HUES6 (cell line): ENCODE results near the gene TBC1D24.

Source experiments
- H3K27ac ChIP-seq: 2 replicates; pipeline ENCODE4 v1.7.0; 2013; ENCODE audit warnings: low read depth, mild to moderate bottlenecking, low read length, inconsistent platforms
- H3K27me3 ChIP-seq: 2 replicates; pipeline ENCODE4 v1.6.1; 2013; ENCODE audit warnings: low read length; ENCODE audit not compliant: control insufficient read depth, insufficient read depth
- H3K36me3 ChIP-seq: 2 replicates; pipeline ENCODE4 v1.6.1; 2013; ENCODE audit warnings: low read length; ENCODE audit not compliant: control insufficient read depth, insufficient read depth
- H3K4me1 ChIP-seq: 2 replicates; pipeline ENCODE4 v1.6.1; 2013; ENCODE audit warnings: low read length; ENCODE audit not compliant: control insufficient read depth, insufficient read depth
- H3K4me3 ChIP-seq: 2 replicates; pipeline ENCODE4 v1.5.1; 2013; ENCODE audit warnings: low read depth, low read length
- H3K9ac ChIP-seq: one replicate; pipeline ENCODE4 v1.6.1; 2013; ENCODE audit warnings: mild to moderate bottlenecking, low read length
- H3K9me3 ChIP-seq: 2 replicates; pipeline ENCODE4 v1.6.1; 2013; ENCODE audit warnings: low read depth, low read length; ENCODE audit not compliant: control insufficient read depth, insufficient read depth

Gene TBC1D24

DNA sequence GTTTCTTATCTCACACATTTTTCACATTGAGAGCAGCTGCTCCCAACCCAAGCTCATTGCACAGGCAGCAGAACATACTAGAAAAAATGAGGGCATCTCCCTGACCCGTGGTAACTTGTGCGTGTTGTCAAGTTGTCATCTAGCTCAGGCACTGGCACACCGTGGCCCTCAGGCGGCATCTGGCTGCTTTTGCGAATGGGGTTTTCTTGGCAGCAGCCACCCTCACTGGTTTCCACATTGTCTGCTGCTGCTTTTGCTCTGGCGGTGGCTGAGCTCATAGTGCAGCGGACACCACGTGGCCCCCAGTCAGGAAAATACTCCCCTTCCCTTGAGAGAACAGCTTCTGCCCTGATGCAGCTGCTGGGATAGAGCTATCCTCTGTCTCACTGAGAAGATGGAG lies 24.4 kb upstream of the TBC1D24 start:
- no peaks in the 10 kb centered on the region for H3K27me3 ChIP-seq
- H3K4me1 ChIP-seq, result no peaks in the 10 kb centered on the region
- no peak overlapping the region for H3K27ac ChIP-seq
- H3K36me3 ChIP-seq, result peaks cover 90% of the 10 kb centered on the region
- no peak overlapping the region for H3K9ac ChIP-seq
- H3K9me3 ChIP-seq, result no peaks in the 10 kb centered on the region
- H3K4me3 ChIP-seq, result no peak overlapping the region

DNA sequence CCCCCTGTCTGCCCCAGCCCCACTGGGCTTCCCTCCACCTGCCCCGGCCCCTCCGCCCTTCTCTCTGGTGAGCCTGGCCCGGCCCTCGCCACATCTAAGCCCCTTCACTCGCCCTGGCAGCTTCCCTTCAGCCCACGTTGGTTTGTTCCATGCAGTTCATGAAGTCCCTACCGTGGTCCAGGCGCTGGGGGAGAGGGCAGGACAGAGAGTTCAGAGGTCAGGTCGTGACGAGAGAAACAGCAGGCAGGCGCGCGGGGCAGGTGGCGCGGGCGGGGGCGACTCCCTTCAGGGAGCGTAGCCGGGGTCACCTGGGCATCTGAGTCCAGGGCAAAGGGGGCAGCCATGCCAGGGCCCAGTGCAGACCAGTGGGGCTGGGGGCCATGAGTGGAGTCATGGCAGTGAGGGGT lies 23.9 kb upstream of the TBC1D24 start:
- H3K36me3 ChIP-seq, result peaks cover 92% of the 10 kb centered on the region
- H3K4me1 ChIP-seq, result no peaks in the 10 kb centered on the region
- no peaks in the 10 kb centered on the region for H3K27me3 ChIP-seq
- no peaks in the 10 kb centered on the region for H3K9me3 ChIP-seq
- H3K9ac ChIP-seq, result no peak overlapping the region
- H3K27ac ChIP-seq, result no peak overlapping the region
- no peak overlapping the region for H3K4me3 ChIP-seq

DNA sequence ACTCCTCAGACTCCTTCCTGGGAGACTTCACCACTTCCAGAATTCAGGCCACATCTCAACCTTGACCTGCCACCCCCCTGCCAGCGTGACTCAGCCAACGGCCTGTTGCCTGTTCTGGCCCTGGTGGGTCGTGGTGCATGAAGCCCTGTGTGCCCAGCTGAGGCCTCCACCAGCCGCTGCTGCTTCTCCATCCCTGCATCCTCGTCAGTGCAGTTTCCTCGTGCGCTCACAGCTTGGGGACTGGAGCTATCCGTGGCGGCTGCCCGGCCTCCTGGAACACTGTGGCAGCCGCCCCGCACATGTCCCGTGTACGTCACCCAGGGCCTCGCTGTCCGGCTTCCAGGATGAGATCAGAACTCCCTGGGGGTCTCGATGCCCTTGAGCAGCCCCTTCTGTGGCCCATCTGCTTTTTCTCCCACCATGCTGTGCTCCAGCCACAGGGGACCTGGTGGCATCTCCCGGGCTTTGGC lies 23.0 kb upstream of the TBC1D24 start:
- Histone ChIP-seq H3K27ac (no peak overlapping the region), H3K4me1 (no peaks in the 10 kb centered on the region), H3K9me3 (no peaks in the 10 kb centered on the region), H3K27me3 (no peaks in the 10 kb centered on the region), H3K4me3 (no peak overlapping the region), H3K9ac (no peak overlapping the region), H3K36me3 (peaks cover 92% of the 10 kb centered on the region)

DNA sequence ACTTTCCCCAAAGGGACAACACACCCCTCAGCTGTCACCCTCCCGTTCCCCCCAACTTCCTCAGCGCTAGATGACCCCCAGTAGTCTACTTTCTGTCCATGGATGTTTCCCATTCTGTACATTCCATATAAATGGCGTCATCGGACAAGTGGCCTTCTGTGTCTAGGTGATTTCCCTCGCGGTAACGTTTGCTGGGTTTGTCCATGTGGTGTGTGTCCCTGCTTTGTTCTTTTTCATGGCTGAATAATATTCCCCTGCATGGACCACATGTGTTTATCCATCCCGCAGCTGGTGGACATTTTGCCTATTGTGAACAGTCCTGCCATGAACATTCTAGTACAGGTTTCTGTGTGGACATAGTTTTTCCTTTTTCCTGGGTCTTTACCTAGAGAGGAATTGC lies 22.3 kb upstream of the TBC1D24 start:
- Histone ChIP-seq H3K4me3 (no peak overlapping the region), H3K9ac (no peak overlapping the region), H3K36me3 (peaks cover 94% of the 10 kb centered on the region), H3K4me1 (no peaks in the 10 kb centered on the region), H3K9me3 (no peaks in the 10 kb centered on the region), H3K27ac (no peak overlapping the region), H3K27me3 (no peaks in the 10 kb centered on the region)

DNA sequence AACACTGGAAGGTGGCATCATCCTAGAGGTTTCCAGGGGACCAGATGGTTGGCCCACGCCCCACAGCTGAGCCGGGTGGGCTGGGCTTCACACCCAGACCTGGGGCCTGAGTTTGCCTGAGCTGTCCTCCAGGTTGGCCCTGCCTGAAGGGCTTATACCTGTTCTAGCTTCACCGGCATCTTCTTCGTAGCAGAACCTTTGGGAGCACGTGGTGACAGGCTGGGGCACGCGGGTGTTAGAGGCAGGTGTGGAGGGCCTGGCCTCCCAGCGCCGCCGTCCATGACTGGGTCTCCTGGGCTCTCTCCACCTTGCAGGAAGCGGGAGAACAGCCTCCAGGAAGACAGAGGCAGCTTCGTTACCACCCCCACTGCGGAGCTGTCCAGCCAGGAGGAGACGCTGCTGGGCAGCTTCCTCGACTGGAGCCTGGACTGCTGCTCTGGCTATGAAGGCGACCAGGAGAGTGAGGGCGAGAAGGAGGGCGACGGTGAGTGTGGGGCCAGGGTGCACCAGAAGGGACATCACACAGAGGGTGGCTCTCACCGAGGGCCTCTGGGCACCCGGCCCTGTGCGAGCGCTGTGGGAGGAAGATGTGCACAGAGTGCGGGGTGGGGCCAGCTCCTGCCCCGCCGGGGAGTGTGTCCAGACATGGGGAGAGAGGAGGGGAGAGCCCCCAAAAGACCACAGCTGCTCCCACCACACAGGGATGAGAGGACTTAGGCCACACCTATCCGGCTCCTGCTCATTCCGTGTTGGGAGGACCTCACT lies 19.7 kb upstream of the TBC1D24 start:
- Histone ChIP-seq H3K9ac (no peak overlapping the region), H3K27me3 (no peaks in the 10 kb centered on the region), H3K27ac (no peak overlapping the region), H3K4me3 (no peak overlapping the region), H3K36me3 (peaks cover 72% of the 10 kb centered on the region), H3K4me1 (peaks cover 11% of the 10 kb centered on the region; the same call in 1 of the 2 replicates), H3K9me3 (no peaks in the 10 kb centered on the region)

DNA sequence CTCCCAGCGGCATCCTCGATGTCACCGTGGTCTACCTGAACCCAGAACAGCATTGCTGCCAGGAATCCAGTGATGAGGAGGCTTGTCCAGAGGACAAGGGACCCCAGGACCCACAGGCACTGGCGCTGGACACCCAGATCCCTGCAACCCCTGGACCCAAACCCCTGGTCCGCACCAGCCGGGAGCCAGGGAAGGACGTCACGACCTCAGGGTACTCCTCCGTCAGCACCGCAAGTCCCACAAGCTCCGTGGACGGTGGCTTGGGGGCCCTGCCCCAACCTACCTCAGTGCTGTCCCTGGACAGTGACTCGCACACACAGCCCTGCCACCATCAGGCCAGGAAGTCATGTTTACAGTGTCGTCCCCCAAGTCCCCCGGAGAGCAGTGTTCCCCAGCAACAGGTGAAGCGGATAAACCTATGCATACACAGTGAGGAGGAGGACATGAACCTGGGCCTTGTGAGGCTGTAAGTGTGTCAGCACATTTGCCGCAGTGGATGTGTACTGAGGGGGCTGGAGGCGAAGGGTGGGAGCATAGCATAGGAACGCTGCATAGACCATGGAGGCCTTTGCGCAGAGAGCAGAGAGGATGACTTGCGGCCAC lies 18.3 kb upstream of the TBC1D24 start:
- no peak overlapping the region for H3K4me3 ChIP-seq
- no peaks in the 10 kb centered on the region for H3K9me3 ChIP-seq
- no peaks in the 10 kb centered on the region for H3K27me3 ChIP-seq
- H3K9ac ChIP-seq, result no peak overlapping the region
- peaks cover 69% of the 10 kb centered on the region for H3K36me3 ChIP-seq
- peaks cover 18% of the 10 kb centered on the region for H3K4me1 ChIP-seq
- H3K27ac ChIP-seq, result no peak overlapping the region

DNA sequence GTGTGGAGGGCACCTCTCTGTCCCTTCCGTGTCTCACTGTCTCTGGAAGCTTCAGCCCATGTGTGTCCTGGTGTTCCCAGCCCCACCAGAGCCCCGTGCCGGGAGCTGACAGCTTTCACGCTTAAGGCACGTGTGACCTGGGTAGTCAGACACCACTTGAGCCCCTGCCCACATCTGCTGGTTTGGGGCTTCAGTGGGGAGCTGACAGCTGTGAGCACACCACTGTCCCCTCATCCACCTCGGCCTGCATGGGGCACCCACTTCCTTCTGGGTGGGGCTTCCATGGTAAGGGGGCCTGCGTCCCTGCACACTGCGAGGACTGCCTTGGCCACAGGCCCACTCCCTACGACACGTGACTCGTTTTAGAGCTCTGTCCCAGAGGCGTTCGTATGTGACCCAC lies 17.7 kb upstream of the TBC1D24 start:
- Histone ChIP-seq H3K27ac (no peak overlapping the region), H3K36me3 (peaks cover 69% of the 10 kb centered on the region)

DNA sequence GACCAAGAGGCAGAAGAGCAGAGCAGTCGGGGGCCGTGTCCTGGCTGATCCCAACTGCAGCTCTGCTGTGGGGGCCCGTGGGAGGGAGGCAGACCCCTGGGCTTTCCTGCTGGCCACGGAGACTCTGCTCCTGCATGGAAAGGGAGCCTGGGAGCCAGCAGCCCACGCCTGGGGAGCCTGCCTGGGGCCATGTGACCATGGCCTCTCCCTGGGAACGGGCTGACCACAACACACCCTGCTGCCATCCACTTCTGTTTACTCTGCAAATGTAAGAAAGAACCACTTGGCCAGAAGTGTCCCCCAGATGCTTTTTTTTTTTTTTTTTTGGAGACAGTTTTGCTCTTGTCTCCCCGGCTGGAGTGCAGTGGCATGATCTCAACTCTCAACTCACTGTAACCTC lies 17.0 kb upstream of the TBC1D24 start:
- H3K36me3 ChIP-seq, result peaks cover 68% of the 10 kb centered on the region
- H3K27me3 ChIP-seq, result no peaks in the 10 kb centered on the region
- H3K9me3 ChIP-seq, result no peaks in the 10 kb centered on the region
- no peak overlapping the region for H3K4me3 ChIP-seq
- H3K27ac ChIP-seq, result no peak overlapping the region
- H3K9ac ChIP-seq, result no peak overlapping the region
- peaks cover 18% of the 10 kb centered on the region for H3K4me1 ChIP-seq

More for the DNA sequence above, 17.7 kb upstream of the TBC1D24 start:
- Histone ChIP-seq H3K4me3 (no peak overlapping the region), H3K4me1 (peaks cover 18% of the 10 kb centered on the region), H3K9me3 (no peaks in the 10 kb centered on the region), H3K27me3 (no peaks in the 10 kb centered on the region), H3K9ac (no peak overlapping the region)

DNA sequence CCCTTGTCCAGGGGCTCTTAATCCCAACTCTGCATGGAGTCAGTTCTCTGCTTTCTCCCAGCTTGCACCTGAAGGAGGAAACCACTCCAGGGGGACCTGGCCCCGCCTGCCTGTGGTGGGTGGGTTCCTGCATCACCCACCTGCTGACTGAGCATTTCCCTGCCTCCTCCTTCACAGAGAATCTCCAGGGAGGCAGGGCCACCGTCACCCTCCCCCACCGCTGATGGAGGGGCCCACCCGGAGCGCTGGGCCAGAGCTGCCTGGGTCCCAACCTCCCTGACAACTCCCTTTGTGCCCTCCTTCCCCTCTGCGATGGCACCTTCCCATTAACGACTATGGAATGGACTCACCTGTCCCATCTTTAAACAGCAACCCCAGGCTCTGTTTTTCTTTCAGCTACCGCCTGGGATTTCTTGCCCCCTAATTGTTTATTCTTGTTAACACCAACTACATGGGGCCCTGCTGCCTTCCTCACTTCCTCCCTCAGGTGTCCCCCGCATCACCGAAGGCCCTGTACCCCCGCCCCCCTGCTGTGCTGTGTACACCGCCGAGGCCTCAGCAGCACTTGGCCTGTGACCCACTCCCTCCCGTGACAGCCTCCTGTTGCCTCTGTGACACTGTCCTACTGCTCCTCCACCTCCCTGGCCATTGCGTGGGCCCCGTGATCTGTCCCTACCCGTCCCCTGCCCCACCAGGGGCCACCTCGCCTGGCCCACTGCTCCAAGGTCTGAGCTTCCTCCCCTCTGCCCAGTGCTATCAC lies 15.9 kb upstream of the TBC1D24 start:
- H3K27me3 ChIP-seq, result no peaks in the 10 kb centered on the region
- no peaks in the 10 kb centered on the region for H3K9me3 ChIP-seq
- peak overlapping the region; percentile 67 for H3K4me3 ChIP-seq
- peaks cover 18% of the 10 kb centered on the region for H3K4me1 ChIP-seq
- no peak overlapping the region for H3K27ac ChIP-seq
- peak overlapping the region; percentile 58 for H3K9ac ChIP-seq
- peaks cover 62% of the 10 kb centered on the region for H3K36me3 ChIP-seq

DNA sequence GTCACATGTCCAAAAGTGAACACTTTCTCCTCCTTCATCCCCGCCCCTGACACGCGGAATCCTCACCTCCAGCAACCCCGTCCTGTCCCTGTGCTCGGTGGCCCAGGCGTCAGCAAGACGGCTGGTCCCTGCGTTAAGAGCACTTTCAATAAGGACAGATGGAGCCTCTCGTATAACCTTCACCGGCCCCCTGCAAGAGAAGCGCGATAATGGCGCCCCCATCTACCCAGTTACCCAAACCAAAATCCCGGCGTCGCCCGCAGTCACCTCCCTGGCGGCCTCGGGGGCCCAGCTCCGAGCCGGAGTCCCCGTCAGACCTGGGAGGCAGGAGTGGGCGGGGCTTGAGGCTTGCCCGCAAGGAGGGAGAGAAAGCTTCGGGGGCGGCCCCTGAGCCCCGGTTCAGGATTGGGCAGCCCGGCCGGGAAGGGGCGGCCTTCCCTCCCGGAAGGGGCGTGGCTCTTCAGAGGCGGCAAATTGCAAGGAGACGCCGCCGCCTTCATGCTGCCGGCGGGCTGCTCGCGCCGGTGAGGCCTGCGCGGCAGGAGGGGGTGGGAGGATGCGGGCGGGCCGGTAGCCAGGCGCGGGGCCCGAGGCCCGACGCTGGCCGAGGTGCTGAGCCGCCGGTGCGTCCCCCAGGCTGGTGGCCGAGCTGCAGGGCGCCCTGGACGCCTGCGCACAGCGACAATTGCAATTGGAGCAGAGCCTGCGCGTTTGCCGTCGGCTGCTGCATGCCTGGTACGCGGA lies 15.1 kb upstream of the TBC1D24 start, which contains the start of gene TEDC2:
TEDC2 (plus strand) TSS at position 463 of the 744 bp plus-strand sequence; CDS start at position 499, 36 bp downstream.
- Histone ChIP-seq H3K27me3 (no peaks in the 10 kb centered on the region), H3K4me1 (peaks cover 18% of the 10 kb centered on the region), H3K36me3 (peaks cover 62% of the 10 kb centered on the region), H3K4me3 (peak within 1 kb of the TSS; percentile 67), H3K9ac (peak within 1 kb of the TSS; percentile 66), H3K9me3 (no peaks in the 10 kb centered on the region), H3K27ac (peak within 1 kb of the TSS; percentile 60; the same call in 1 of the 2 replicates)
